ENCODE measurements around the gene PIEZO1. TPM values are rescaled to one million over a fixed set of nuclear protein-coding genes. Genes with fewer than 3 reads are reported as not detected.

PIEZO1 gene
- total RNA-seq, 1 experiment from 2014 or later: 71.1 TPM

DNA sequence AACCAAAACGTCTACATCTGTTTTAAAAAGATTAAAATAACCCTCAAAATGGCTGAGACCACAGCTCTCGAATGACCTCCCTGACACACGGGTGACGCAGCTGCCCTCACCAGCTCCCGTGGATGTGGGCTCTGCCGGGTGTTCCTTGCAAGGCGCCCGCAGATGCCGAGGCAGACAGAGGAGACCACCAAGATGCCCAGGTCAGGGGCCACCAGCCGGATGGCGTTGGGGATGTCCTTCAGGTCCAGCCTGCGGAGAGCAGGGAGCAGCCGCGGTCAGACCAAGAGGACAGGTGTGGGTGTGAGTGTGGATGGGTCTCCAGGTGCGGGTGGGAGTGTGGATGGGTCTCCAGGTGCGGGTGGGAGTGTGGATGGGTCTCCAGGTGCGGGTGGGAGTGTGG is 43.7 kb downstream of the PIEZO1 start:
- Histone ChIP-seq H3K9me3 (ENCODE audit: control insufficient read depth, low read depth, low read length) (no peaks in the 10 kb centered on the region), H2BK20ac (ENCODE audit: low read depth, low read length, poor library complexity, severe bottlenecking) (no peak overlapping the region), H3K9ac (ENCODE audit: extremely low read depth, insufficient read length, low read length) (no peak overlapping the region), H4K91ac (ENCODE audit: insufficient read length, low read depth, low read length) (no peak overlapping the region), H3K23ac (ENCODE audit: insufficient read length, low read depth, low read length) (no peak overlapping the region), H3T11ph (ENCODE audit: low read length) (no peak overlapping the region), H2BK5ac (ENCODE audit: insufficient read length, low read length) (no peak overlapping the region), H3K79me1 (ENCODE audit: insufficient read depth, low read depth, low read length, poor library complexity, severe bottlenecking) (no peaks in the 10 kb centered on the region), H3K56ac (ENCODE audit: insufficient read length, low read depth, low read length) (no peak overlapping the region), H2BK120ac (ENCODE audit: low read depth, low read length, poor library complexity, severe bottlenecking) (no peak overlapping the region), H2BK15ac (ENCODE audit: low read depth, low read length) (no peak overlapping the region), H4K8ac (replicated peaks; ENCODE audit: insufficient read length, low read depth, low read length) (no peak overlapping the region), H3K4me1 (ENCODE audit: insufficient read depth, low read length) (no peaks in the 10 kb centered on the region), H3K14ac (ENCODE audit: insufficient read depth, low read length) (no peak overlapping the region), H4K20me1 (ENCODE audit: control insufficient read depth, insufficient read depth, insufficient read length) (no peaks in the 10 kb centered on the region), H3K27ac (ENCODE audit: insufficient read length, low read depth, low read length) (no peak overlapping the region), H3K4ac (ENCODE audit: low read depth, low read length) (no peak overlapping the region), H3K27me3 (ENCODE audit: insufficient read depth, low read length) (no peaks in the 10 kb centered on the region), H2BK12ac (ENCODE audit: insufficient read length, low read depth, low read length) (no peak overlapping the region), H3K79me2 (ENCODE audit: insufficient read depth, low read length) (no peaks in the 10 kb centered on the region), H3K4me2 (ENCODE audit: insufficient read depth, insufficient read length, low read length) (no peak overlapping the region), H2AFZ (ENCODE audit: low read length) (no peak overlapping the region), H3K18ac (ENCODE audit: insufficient read length, low read depth, low read length) (no peak overlapping the region), H3K23me2 (ENCODE audit: insufficient read length, low read depth, low read length, poor library complexity, severe bottlenecking) (no peaks in the 10 kb centered on the region), H2AK5ac (ENCODE audit: insufficient read length, low read length) (no peak overlapping the region), H4K5ac (ENCODE audit: insufficient read length, low read depth, low read length) (no peak overlapping the region)
- no peak for DNase-seq
- Mint-ChIP-seq H3K4me1 (peaks cover 0 to 20% of the 10 kb centered on the region in 2 experiments; a peak in 2 of 4 replicates), H3K27ac (no peak overlapping the region), H3K4me3 (no peak overlapping the region; a peak in 1 of 5 replicates), H3K9me3 (no peaks in the 10 kb centered on the region), H3K36me3 (ENCODE audit: insufficient read depth in 1 of 3, low read depth in 3 of 3) (no peaks in the 10 kb centered on the region; a peak in 1 of 7 replicates), H3K27me3 (ENCODE audit: low read depth) (no peaks in the 10 kb centered on the region)
- WGBS (ENCODE audit: extremely low coverage, insufficient read length, low lambda C conversion rate): no CpG with 5 or more reads among the region's 17 CpGs
- TF ChIP-seq, protein P1, sequence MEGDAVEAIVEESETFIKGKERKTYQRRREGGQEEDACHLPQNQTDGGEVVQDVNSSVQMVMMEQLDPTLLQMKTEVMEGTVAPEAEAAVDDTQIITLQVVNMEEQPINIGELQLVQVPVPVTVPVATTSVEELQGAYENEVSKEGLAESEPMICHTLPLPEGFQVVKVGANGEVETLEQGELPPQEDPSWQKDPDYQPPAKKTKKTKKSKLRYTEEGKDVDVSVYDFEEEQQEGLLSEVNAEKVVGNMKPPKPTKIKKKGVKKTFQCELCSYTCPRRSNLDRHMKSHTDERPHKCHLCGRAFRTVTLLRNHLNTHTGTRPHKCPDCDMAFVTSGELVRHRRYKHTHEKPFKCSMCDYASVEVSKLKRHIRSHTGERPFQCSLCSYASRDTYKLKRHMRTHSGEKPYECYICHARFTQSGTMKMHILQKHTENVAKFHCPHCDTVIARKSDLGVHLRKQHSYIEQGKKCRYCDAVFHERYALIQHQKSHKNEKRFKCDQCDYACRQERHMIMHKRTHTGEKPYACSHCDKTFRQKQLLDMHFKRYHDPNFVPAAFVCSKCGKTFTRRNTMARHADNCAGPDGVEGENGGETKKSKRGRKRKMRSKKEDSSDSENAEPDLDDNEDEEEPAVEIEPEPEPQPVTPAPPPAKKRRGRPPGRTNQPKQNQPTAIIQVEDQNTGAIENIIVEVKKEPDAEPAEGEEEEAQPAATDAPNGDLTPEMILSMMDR (conservative IDR thresholded peaks at IDR 0.05): no peak
